Measurements from ENCODE around the gene ATP2B2.

DNA sequence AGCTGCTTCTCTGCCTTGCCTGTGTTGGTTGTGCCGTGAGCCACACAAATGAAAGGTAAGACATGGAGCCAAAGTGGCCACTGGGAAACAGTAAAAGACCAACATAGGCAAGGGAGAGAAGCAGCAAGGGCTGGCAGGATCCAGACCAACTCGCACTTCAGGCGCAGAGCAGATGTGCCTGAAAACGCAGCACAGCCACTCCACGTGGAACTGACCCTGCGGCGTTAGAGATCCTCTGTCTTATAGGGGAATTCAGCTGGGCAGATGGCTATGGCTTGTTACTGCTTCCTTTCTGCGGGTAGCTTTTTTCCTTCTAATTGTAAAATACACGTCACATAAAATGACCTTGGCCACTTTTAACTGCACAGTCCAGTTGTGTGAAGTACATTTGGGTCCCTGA, 202.3 kb downstream of the ATP2B2 start:
- TF ChIP-seq POLR2A (IDR thresholded peaks at IDR 0.05; ENCODE audit: extremely low read depth, insufficient read length): no peak
- TF ChIP-seq, protein P1, sequence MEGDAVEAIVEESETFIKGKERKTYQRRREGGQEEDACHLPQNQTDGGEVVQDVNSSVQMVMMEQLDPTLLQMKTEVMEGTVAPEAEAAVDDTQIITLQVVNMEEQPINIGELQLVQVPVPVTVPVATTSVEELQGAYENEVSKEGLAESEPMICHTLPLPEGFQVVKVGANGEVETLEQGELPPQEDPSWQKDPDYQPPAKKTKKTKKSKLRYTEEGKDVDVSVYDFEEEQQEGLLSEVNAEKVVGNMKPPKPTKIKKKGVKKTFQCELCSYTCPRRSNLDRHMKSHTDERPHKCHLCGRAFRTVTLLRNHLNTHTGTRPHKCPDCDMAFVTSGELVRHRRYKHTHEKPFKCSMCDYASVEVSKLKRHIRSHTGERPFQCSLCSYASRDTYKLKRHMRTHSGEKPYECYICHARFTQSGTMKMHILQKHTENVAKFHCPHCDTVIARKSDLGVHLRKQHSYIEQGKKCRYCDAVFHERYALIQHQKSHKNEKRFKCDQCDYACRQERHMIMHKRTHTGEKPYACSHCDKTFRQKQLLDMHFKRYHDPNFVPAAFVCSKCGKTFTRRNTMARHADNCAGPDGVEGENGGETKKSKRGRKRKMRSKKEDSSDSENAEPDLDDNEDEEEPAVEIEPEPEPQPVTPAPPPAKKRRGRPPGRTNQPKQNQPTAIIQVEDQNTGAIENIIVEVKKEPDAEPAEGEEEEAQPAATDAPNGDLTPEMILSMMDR (IDR thresholded peaks at IDR 0.05; ENCODE audit: low read depth, low read length): no peak
- no peak for TF ChIP-seq MYC (IDR thresholded peaks at IDR 0.05; ENCODE audit: low read depth, low read length)
- TF ChIP-seq, protein P2, sequence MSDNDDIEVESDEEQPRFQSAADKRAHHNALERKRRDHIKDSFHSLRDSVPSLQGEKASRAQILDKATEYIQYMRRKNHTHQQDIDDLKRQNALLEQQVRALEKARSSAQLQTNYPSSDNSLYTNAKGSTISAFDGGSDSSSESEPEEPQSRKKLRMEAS (IDR thresholded peaks at IDR 0.05; ENCODE audit: low read depth, low read length): no peak
